HG03095 (cell line): ENCODE measurements around the gene PRPF18.

Experiments used
- ATAC-seq: cut with Tn5 transposase; IDR thresholded peaks from one replicate; pipeline ENCODE4 v1.9.1; 2021; ENCODE audit warnings: moderate library complexity; ENCODE audit not compliant: unreplicated experiment

The PRPF18 gene

DNA sequence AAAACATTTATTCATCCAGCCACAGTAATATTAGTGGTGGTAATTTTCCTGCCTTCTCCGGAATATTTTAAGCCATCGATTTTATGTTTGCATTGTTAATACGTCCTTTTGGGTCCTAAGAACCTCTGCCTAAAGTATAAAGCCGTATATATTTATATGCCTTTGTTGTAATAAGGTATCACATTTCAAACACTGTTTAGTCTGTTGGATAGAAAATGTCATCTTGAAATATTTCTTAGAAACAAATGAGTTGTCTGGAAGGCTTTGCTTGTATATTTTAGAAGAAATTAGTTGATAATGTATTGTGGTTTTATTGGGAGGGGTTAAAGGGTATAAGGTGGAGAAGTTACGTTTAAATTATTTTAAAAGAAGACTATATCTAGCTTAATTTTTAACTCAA is 11.1 kb downstream of the PRPF18 start:
- ATAC-seq = no peak

DNA sequence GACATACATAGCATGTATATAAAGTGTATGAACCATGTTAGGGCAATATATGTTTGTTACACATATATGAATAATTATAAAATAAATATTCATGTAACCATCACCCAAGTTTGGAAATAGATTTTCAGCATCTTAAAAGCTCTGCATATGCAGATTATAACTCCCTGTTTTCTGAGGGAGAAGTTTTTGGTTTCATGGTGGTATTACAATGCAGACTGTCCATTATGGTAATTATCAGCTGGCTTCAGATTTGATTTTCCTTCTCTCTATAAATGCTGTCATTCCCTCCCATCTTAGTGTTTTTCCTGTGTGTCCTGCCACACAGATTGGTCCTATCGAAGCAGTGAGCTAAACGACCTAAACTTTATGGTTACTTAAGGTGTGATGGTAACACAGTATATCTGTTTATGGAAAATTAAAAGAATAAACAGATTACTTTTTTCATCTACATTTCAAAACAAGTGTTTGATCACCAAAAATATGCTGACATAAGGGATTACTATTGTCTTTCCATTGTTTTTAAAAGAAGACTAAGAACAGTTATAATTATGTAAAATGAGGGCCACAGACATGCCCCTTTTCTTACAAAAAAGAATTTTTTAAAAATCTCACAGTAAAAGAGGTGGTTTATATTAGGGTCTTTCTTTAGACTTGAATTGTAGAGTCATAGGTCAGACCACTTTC is 17.7 kb downstream of the PRPF18 start:
- ATAC-seq = no peak

GRCh38 chr10:13608246-13608853 is 21.6 kb downstream of the PRPF18 start:
- ATAC-seq = no peak

- no peak for ATAC-seq
Observed at GRCh38 chr10:13612654-13613373, 26.0 kb downstream of the PRPF18 start.

GRCh38 chr10:13613519-13613918 is 26.8 kb downstream of the PRPF18 start:
- no peak for ATAC-seq

DNA sequence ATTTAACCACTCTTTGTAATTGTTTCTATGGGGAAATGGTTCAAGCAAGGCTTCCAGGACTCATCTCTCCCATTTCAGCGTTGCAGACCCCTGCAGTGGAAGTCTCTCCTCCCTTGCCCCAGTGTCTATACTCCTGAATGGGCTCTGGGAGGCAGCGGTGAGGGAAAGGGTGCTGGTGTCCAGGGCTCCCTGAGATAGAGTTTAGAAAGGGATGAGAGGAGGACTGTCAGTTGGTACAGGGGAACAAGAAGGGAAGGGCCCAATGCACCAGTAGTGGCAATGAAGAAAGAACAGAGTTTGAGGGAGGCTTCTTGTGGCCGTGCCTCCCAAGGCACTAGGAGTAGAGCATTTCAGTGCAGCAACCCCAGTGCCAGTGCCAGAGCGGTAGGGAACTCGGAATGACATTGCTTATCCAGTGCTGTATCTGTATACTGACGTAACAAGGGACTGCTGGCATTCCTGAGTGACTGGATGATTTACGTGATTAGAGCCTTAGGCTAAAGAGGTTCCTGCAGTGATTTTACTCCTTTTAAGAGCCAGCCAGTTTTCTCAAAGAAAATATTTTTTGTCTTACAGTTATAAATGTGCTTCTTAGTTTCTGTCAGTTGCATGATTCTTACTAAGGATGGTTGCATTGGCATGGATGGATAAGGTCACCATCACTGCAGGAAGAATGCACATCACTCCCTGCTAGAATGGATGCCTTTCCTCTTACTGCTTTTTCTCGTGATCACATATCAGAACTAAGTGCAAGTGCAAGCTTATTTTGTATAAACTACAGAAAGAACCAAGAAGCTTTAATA is 28.0 kb downstream of the PRPF18 start:
- ATAC-seq = no peak

- no peak for ATAC-seq
Observed at GRCh38 chr10:13615650-13616300, 29.0 kb downstream of the PRPF18 start.

DNA sequence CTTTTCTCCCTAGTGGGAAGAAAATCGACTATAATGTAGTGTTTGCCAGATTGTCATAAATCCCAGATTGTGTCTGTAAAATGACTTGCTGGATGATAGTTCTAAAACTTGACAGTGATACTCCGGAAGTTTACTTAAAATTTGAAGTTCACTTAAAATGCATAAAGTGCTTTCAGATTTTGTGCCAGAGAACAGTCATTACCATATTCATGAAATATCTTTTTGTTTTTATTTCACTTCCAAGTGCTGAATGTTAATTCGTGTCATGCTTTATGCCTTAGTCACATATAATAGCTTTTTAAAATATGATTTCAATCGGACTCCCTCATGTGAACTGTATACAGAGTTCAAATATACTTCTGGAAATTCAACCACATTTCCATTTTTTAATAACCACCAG is 30.4 kb downstream of the PRPF18 start:
- ATAC-seq = no peak

DNA sequence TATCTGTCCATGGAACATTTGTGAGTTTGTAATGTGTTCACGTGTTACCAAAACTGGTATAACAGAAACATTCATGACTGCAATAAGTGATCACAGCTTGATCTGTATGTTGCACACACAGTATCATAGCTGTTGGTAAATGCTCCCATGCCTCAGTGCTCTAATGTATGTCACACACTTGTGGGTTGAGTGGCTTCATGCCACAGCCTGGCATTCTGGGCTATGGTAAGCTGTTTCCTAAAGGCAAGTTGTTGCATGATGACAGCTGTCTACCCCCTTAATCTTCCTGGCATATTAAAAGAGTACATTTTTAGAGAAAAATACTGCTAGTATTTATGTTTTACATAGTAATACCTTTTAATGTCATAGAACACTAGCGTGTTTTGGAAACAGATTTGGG is 35.2 kb downstream of the PRPF18 start:
- ATAC-seq = no peak

- no peak for ATAC-seq
Observed at GRCh38 chr10:13624630-13625029, 37.9 kb downstream of the PRPF18 start.

DNA sequence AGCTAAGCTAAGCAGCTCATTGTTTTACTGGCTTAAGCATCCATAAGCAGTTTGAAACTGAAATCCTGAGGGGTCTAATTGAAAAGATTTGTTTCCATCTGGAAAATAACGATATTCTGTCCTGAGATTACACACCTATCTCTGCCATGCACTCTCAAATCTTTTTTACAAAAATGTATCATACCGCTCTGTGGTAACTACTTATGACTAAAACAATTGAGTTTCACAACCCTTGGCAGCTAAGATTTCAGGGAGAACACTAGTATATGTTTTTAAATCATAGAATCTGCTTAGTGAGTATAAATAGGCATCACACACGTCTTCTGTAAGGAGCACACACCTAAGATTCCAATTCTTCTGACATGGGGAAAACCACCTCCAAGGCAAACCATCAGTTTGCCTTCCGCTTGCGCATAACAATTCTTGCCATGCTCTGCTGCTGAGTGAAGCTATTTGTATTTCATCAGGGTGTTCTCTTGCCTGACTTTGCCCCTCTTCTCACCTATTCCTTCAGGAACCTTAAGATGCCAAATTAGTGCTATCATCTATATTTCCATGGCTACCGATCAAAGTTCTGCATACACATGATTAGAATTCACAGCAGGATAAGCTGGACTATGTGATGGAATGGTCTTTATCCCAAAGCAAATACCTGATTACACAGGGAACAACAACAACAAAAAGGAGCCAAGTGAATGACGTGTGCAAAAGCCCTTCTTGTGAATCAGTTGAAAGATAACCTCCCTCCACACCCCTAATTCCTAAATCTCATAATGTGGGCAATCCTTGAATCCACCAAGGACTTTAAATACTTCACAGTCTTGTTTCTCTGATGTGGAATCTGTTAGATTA is 40.9 kb downstream of the PRPF18 start:
- ATAC-seq = no peak

- ATAC-seq = no peak
Observed at GRCh38 chr10:13628661-13629060, 41.9 kb downstream of the PRPF18 start.

- no peak for ATAC-seq
Observed at GRCh38 chr10:13629116-13629515, 42.4 kb downstream of the PRPF18 start.

GRCh38 chr10:13630231-13630630 is 43.5 kb downstream of the PRPF18 start:
- no peak for ATAC-seq

- no peak for ATAC-seq
Observed at GRCh38 chr10:13631594-13631993, 44.8 kb downstream of the PRPF18 start.

GRCh38 chr10:13632440-13632839 is 45.7 kb downstream of the PRPF18 start:
- ATAC-seq = no peak

GRCh38 chr10:13632884-13633440 is 46.2 kb downstream of the PRPF18 start:
- ATAC-seq = no peak

DNA sequence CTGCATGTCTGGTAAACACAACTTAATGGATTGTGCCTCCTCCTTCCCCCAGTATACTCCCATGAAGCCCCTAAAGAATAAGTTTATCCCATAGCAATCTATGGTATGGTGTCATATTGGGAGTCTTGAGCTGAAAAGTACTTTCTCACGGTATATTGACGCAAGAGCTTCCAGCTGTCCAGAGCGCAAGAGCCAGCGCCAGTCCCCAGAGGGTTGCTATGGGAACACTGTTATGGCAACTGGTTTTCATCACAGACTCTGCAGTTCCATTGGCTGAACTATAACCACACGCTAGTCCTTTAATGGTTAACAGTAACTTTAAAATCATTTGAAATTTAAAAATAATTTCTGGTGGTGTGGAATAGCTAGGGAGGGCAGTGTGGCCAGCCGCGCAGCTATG is 46.9 kb downstream of the PRPF18 start:
- no peak for ATAC-seq

DNA sequence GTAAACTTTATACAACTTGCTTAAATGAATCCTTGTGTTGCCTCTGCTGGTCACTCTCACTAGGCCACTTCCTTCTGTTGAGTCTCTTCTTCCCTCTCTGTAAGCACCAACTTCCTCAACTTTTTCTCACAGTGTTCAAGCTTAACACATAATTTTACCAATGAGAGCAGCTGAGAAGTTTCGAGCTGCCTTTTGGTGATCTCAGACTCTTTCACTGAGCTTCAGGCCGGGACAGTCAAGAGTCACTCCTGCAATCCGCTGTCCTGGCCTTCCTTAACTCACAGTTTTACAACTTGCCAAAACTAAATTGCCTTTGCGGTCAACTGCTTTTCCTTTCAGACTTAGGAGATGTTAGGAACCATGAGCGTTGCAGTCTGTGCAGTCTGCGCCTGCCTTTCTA is 47.4 kb downstream of the PRPF18 start:
- no peak for ATAC-seq

GRCh38 chr10:13636776-13637175 is 50.0 kb downstream of the PRPF18 start:
- ATAC-seq = no peak
